ENCODE data around the gene AKAP6.

GRCh38 chr14:32820682-32821081 lies 491.6 kb downstream of the AKAP6 start:
- TF ChIP-seq POLR2A (IDR thresholded peaks at IDR 0.05) (no peak), CTCF (IDR thresholded peaks at IDR 0.05) (no peak), EP300 (IDR thresholded peaks at IDR 0.05) (no peak), POLR2AphosphoS5 (IDR thresholded peaks at IDR 0.05) (no peak)
